ENCODE data around the gene PKD1. TPM values are rescaled to one million over a fixed set of nuclear protein-coding genes. Genes with fewer than 3 reads are reported as not detected.

The PKD1 gene
- total and polyA plus RNA-seq, 8 donors, result 29.8 to 127 (median 44.2) TPM

DNA sequence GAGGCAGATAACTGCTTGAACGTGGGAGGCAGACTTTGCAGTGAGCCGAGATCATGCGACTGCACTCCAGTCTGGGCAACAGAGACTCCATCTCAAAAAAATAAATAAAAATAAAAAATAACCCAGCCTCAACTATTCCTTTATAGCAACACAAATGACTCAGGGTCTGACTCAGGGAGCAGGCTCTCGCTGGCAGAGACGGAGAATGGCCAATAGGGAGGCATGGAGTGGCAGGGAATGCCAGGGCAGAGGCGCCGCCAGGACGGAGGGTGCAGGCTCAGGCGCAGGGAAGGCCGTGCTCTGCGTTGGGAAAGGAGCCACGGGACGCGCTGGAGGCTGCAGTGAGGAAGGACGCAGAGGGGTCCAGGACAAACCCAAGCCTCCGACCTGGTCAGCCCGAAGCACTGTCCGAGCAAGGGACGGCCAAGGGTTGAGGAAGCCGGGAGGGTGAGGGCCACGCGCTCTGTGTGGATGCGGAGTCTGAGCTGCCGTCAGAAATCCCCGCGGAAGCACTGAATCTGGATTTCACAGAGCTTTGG lies 40.3 kb downstream of the PKD1 start:
- peaks cover 0 to 4% (median 0%) of the 10 kb centered on the region in 3 donors for H3K4me1 ChIP-seq
- H3K9me3 ChIP-seq, result no peaks in the 10 kb centered on the region
- H3K36me3 ChIP-seq, result peaks cover 0 to 23% (median 6%) of the 10 kb centered on the region in 3 donors
- ATAC-seq, result no peak
- intact Hi-C loops (cut with DNase I), result no loop called here
- no peak overlapping the region for H3K27ac ChIP-seq
- WGBS, 2 donors, result 96 to 97% methylated on average over 26 of the region's 26 CpGs
- no peak for FAIRE-seq
- no peak overlapping the region for H3K4me3 ChIP-seq
- DNase-seq, result no peak
- no peaks in the 10 kb centered on the region for H3K27me3 ChIP-seq
- TF ChIP-seq, protein P1, sequence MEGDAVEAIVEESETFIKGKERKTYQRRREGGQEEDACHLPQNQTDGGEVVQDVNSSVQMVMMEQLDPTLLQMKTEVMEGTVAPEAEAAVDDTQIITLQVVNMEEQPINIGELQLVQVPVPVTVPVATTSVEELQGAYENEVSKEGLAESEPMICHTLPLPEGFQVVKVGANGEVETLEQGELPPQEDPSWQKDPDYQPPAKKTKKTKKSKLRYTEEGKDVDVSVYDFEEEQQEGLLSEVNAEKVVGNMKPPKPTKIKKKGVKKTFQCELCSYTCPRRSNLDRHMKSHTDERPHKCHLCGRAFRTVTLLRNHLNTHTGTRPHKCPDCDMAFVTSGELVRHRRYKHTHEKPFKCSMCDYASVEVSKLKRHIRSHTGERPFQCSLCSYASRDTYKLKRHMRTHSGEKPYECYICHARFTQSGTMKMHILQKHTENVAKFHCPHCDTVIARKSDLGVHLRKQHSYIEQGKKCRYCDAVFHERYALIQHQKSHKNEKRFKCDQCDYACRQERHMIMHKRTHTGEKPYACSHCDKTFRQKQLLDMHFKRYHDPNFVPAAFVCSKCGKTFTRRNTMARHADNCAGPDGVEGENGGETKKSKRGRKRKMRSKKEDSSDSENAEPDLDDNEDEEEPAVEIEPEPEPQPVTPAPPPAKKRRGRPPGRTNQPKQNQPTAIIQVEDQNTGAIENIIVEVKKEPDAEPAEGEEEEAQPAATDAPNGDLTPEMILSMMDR (IDR thresholded peaks at IDR 0.05), result no peak

GRCh38 chr16:2093793-2094192 lies 41.9 kb downstream of the PKD1 start:
- intact Hi-C loops (cut with DNase I), result no loop called here
- ATAC-seq (no peak), DNase-seq (no peak), FAIRE-seq (no peak)
- WGBS, 2 donors, result 91 to 99% methylated on average over 15 of the region's 15 CpGs
- H3K27me3 ChIP-seq, result no peaks in the 10 kb centered on the region
- H3K4me3 ChIP-seq, result no peak overlapping the region
- peaks cover 0 to 12% (median 0%) of the 10 kb centered on the region in 3 donors for H3K4me1 ChIP-seq
- no peak overlapping the region for H3K27ac ChIP-seq
- peaks cover 0 to 17% (median 0%) of the 10 kb centered on the region in 3 donors for H3K36me3 ChIP-seq
- TF ChIP-seq, protein P1 (IDR thresholded peaks at IDR 0.05), result no peak
- H3K9me3 ChIP-seq, result no peaks in the 10 kb centered on the region

- H3K36me3 ChIP-seq, result peaks cover 0 to 18% (median 0%) of the 10 kb centered on the region in 3 donors
Measured at GRCh38 chr16:2092866-2093265, 42.8 kb downstream of the PKD1 start.

DNA sequence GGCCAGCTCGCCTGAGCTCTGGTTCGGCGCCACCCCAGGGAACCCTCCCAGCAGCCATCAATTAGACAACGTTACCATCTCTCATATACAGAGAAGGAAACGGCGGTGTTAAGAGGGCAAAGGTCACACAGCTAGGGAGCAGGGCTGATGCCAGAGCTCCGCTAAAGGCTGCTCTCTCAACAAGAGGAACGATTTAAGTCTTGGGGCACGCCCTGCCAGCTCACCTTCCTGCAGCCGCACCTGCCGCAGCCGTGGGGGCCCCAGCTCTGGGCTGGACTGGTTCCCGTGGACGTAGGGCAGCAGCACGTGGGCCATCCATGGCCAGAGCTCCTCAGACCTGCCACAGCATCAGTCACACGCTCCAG lies 43.5 kb downstream of the PKD1 start:
- no peak for ATAC-seq
- Histone ChIP-seq H3K9me3 (no peaks in the 10 kb centered on the region), H3K4me3 (no peak overlapping the region), H3K27ac (no peak overlapping the region), H3K36me3 (peaks cover 0 to 18% (median 0%) of the 10 kb centered on the region in 3 donors), H3K27me3 (no peaks in the 10 kb centered on the region), H3K4me1 (peaks cover 0 to 12% (median 0%) of the 10 kb centered on the region in 3 donors)
- peak in 1 of 6 donors; percentile 36 for DNase-seq
- intact Hi-C loops (cut with DNase I), result no loop called here
- no peak for FAIRE-seq
- 77 to 82% methylated on average over 16 of the region's 16 CpGs for WGBS, 2 donors
- TF ChIP-seq, protein P1 (IDR thresholded peaks at IDR 0.05), result no peak

More at GRCh38 chr16:2092866-2093265, 42.8 kb downstream of the PKD1 start:
- 94 to 95% methylated on average over 13 of the region's 13 CpGs for WGBS, 2 donors
- H3K9me3 ChIP-seq, result no peaks in the 10 kb centered on the region
- H3K4me3 ChIP-seq, result no peak overlapping the region
- DNase-seq, result no peak
- no peaks in the 10 kb centered on the region for H3K27me3 ChIP-seq
- no peak for FAIRE-seq
- peaks cover 0 to 12% (median 0%) of the 10 kb centered on the region in 3 donors for H3K4me1 ChIP-seq
- no peak overlapping the region for H3K27ac ChIP-seq
- ATAC-seq, result no peak
- intact Hi-C loops (cut with DNase I), result no loop called here
- TF ChIP-seq, protein P1 (IDR thresholded peaks at IDR 0.05), result no peak

DNA sequence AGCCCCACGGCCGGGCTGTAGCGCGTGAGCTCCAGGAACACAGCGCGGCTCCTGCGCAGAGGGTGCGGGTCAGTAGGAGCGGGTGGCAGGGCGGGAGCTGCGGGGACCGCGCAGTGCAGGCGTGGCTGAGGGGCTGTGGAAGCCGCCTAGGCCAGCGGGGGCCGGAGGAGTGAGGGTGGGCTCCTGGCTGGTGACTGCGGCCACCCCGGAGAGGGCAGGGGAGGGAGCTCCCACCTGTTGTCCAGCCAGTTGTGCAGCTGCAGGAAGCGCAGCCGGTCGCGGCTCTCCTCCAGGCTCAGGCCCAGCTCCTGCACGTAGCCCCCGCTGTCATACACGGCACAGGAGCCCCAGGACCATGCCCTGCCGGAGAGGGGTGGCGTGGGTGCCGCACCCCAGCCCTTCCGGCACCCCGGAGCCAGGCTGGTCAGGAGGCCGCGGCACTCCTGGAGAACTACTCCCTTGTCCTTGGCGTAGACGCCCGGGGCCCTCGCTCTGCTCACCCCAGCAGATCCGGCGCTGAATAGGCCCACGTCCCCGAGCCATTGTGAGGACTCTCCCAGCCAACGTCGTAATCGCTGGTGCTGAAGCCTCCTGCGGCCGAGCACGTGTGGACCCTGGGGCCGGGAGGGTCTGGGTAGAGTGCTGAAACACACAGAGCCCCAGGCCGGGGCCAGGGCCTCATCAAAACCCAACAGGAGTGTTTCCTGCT lies 44.0 kb downstream of the PKD1 start:
- FAIRE-seq, result no peak
- peaks cover 0 to 22% (median 4%) of the 10 kb centered on the region in 3 donors for H3K36me3 ChIP-seq
- no peaks in the 10 kb centered on the region for H3K27me3 ChIP-seq
- no peak for ATAC-seq
- peak in 2 of 6 donors; percentile 41 to 67 for DNase-seq
- intact Hi-C loops (cut with DNase I), result no loop called here
- peak overlapping the region in 3 of 4 donors; percentile 38 to 59 (median 39) for H3K27ac ChIP-seq
- H3K4me3 ChIP-seq, result peak overlapping the region in 2 of 4 donors; percentile 26 to 39
- H3K4me1 ChIP-seq, result peaks cover 0 to 12% (median 0%) of the 10 kb centered on the region in 3 donors
- TF ChIP-seq, protein P1 (IDR thresholded peaks at IDR 0.05), result no peak
- 64 to 67% methylated on average over 32 to 49 of the region's 49 CpGs for WGBS, 2 donors
- no peaks in the 10 kb centered on the region for H3K9me3 ChIP-seq
